ENCODE data around the gene GPATCH3.

GPATCH3 gene

DNA sequence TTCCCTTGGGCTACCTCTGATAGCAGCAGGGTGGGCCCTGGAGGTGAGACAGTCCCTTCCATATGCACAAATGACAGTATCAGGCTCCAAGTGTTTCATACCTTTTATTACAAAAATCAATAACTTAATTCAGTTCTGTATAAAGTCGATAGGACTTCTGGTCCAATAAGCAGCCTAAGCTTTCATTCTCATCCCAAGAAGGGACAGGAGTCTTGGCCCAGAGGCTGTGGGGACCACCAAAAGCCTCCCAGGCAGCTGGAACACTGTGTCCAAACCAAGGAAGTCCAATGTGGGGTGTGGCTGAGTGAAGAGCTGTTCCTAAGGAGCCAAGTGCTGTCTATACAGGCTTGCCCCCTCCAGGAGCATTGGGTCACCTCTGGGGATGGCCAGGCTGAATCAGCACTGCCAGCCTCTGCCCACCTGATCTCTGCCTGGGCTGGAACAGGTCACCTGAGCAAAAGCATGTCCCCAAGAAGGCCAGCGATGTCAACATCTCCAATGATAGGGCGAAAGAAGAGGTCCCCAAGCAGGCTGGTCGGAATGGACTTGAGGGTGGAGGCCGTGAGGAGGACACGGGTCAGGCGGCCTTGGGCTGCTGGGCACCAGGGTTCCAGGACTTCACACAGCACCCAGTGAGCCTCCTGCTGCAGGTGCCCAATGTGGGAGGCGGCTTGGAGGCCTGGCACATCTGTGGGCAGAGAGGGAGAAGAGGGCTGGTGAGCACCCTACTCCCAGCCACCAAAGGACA is 11.3 kb upstream of the GPATCH3 start:
- no peak overlapping the region for H3K9ac ChIP-seq (ENCODE audit: low read depth, low read length, poor library complexity, severe bottlenecking)

DNA sequence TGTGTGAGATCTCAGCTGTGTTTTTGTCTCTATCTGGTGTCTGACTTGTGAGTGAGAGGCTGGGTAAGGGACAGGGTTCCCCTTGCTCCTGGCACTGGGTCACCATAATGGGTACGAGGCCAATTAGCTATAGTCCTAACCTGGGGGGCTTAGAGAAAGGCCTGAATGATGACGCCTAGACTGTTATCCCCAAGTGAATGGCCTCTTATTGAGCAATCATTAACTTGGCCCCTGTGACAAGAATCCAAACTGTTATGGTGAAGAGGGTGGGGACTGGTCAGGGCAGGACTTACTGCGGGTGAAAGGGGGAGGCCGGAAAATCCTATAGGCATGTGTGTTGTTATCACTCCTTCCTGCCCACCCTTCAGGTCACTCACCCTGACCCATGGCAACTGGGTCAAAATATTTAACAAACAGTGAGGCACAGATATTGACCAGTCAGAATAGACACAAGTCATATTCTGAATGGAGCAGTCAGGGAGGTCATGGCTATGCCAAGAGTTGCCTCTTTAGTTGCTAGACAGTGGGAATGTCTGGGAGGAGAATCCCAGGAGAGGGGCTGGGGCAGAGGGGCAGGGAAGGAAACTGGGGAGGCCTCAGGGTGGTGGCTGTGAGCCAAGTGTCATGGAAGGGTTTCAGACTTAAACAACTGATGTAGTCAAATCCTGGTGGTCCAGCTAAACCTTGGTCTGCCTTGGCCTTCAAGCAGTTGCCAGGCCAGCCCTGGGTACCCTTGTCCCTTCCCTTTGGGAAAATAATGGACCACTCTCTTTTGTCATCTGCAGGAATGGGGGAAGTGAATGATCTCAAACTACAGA is 10.3 kb upstream of the GPATCH3 start:
- Histone ChIP-seq H3K79me2 (ENCODE audit: insufficient read depth, low read length) (no peaks in the 10 kb centered on the region), H3K4me3 (ENCODE audit: low read length, poor library complexity, severe bottlenecking) (no peak overlapping the region), H3K27me3 (ENCODE audit: insufficient read depth, low read length, poor library complexity, severe bottlenecking) (no peaks in the 10 kb centered on the region), H3K4me2 (ENCODE audit: low read depth, low read length, poor library complexity, severe bottlenecking) (no peak overlapping the region), H3K9ac (ENCODE audit: low read depth, low read length, poor library complexity, severe bottlenecking) (no peak overlapping the region), H3K9me2 (replicated peaks; ENCODE audit: low read depth, low read length) (no peaks in the 10 kb centered on the region), H3K36me3 (ENCODE audit: insufficient read depth, low read length) (no peaks in the 10 kb centered on the region), H4K20me1 (ENCODE audit: insufficient read depth, low read length, poor library complexity, severe bottlenecking) (no peaks in the 10 kb centered on the region), H3K9me3 (ENCODE audit: insufficient read depth, low read depth, low read length) (no peaks in the 10 kb centered on the region), H2AFZ (ENCODE audit: low read length) (no peak overlapping the region), H3F3A (ENCODE audit: low read depth) (no peaks in the 10 kb centered on the region), H3K4me1 (ENCODE audit: insufficient read depth, low read length, poor library complexity, severe bottlenecking) (no peaks in the 10 kb centered on the region)
- TF ChIP-seq EZH2phosphoT487 (IDR thresholded peaks at IDR 0.05; ENCODE audit: borderline replicate concordance) (no peak), CTCF (conservative IDR thresholded peaks at IDR 0.05; ENCODE audit: low read length) (no peak)

More for the DNA sequence above, 11.3 kb upstream of the GPATCH3 start:
- TF ChIP-seq CTCF (conservative IDR thresholded peaks at IDR 0.05; ENCODE audit: low read length) (no peak), EZH2phosphoT487 (IDR thresholded peaks at IDR 0.05; ENCODE audit: borderline replicate concordance) (no peak)
- no peaks in the 10 kb centered on the region for H3K4me1 ChIP-seq (ENCODE audit: insufficient read depth, low read length, poor library complexity, severe bottlenecking)
- no peak overlapping the region for H3K4me2 ChIP-seq (ENCODE audit: low read depth, low read length, poor library complexity, severe bottlenecking)
- no peak overlapping the region for H3K4me3 ChIP-seq (ENCODE audit: low read length, poor library complexity, severe bottlenecking)
- H3K9me3 ChIP-seq (ENCODE audit: insufficient read depth, low read depth, low read length) = no peaks in the 10 kb centered on the region
- no peaks in the 10 kb centered on the region for H3K27me3 ChIP-seq (ENCODE audit: insufficient read depth, low read length, poor library complexity, severe bottlenecking)
- H4K20me1 ChIP-seq (ENCODE audit: insufficient read depth, low read length, poor library complexity, severe bottlenecking) = no peaks in the 10 kb centered on the region
- no peak overlapping the region for H2AFZ ChIP-seq (ENCODE audit: low read length)
- no peaks in the 10 kb centered on the region for H3K36me3 ChIP-seq (ENCODE audit: insufficient read depth, low read length)
- no peaks in the 10 kb centered on the region for H3F3A ChIP-seq (ENCODE audit: low read depth)
- H3K9me2 ChIP-seq (replicated peaks; ENCODE audit: low read depth, low read length) = no peaks in the 10 kb centered on the region
- H3K79me2 ChIP-seq (ENCODE audit: insufficient read depth, low read length) = no peaks in the 10 kb centered on the region

- Histone ChIP-seq H3K79me2 (ENCODE audit: insufficient read depth, low read length) (no peaks in the 10 kb centered on the region), H3K4me1 (ENCODE audit: insufficient read depth, low read length, poor library complexity, severe bottlenecking) (no peaks in the 10 kb centered on the region)
- TF ChIP-seq EZH2phosphoT487 (IDR thresholded peaks at IDR 0.05; ENCODE audit: borderline replicate concordance) = no peak
- TF ChIP-seq CTCF (conservative IDR thresholded peaks at IDR 0.05; ENCODE audit: low read length) = no peak
Measured at GRCh38 chr1:26909951-26910342, 9.7 kb upstream of the GPATCH3 start.

More at GRCh38 chr1:26909951-26910342, 9.7 kb upstream of the GPATCH3 start:
- Histone ChIP-seq H3K4me3 (ENCODE audit: low read length, poor library complexity, severe bottlenecking) (no peak overlapping the region), H3K36me3 (ENCODE audit: insufficient read depth, low read length) (no peaks in the 10 kb centered on the region), H2AFZ (ENCODE audit: low read length) (no peak overlapping the region), H3K4me2 (ENCODE audit: low read depth, low read length, poor library complexity, severe bottlenecking) (no peak overlapping the region), H3K9me2 (replicated peaks; ENCODE audit: low read depth, low read length) (no peaks in the 10 kb centered on the region), H4K20me1 (ENCODE audit: insufficient read depth, low read length, poor library complexity, severe bottlenecking) (no peaks in the 10 kb centered on the region), H3F3A (ENCODE audit: low read depth) (no peaks in the 10 kb centered on the region), H3K9me3 (ENCODE audit: insufficient read depth, low read depth, low read length) (no peaks in the 10 kb centered on the region), H3K9ac (ENCODE audit: low read depth, low read length, poor library complexity, severe bottlenecking) (no peak overlapping the region), H3K27me3 (ENCODE audit: insufficient read depth, low read length, poor library complexity, severe bottlenecking) (no peaks in the 10 kb centered on the region)
